H1 (cell line): ENCODE measurements around the gene IFNAR2.

Experiments used
- CTBP2 ChIP-seq: IDR thresholded peaks from 2 replicates; pipeline ENCODE4 v1.7.0; 2011; ENCODE audit warnings: borderline replicate concordance, mild to moderate bottlenecking, moderate library complexity, mixed read lengths, low read length; ENCODE audit not compliant: insufficient read depth, insufficient read length
- TAF1 ChIP-seq: IDR thresholded peaks from 2 replicates; pipeline ENCODE4 v1.6.1; 2011; ENCODE audit warnings: mild to moderate bottlenecking, low read depth, low read length

DNA sequence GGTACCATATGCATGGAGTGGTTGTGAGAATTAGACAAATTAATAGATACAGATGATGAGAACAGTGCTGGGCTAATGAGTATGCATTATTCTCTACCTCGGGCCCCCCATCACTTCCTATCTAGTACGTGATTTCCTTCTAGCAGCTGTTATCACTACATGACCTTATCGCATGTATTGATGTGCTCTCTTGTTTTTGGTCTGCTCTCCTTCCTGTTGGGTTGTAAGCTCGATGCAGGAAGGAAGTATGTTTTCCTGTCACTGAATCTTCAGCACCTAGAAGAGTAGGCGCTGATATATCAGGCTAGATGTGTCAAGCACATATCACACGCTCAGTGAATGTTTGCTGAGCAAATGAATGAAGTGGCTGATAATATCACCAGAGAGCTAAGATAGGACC lies 43.9 kb upstream of the IFNAR2 start:
- TF ChIP-seq CTBP2 (no peak), TAF1 (no peak)
